NT2/D1 (cell line): ENCODE data around the gene ZNF600.

Experiments
- SUZ12 ChIP-seq: IDR thresholded peaks from 2 replicates; pipeline ENCODE4 v1.6.1; 2011; ENCODE audit not compliant: insufficient read length, insufficient read depth; ENCODE audit errors: extremely low read depth
- YY1 ChIP-seq: IDR thresholded peaks from 2 replicates; pipeline ENCODE4 v1.6.1; 2011; ENCODE audit not compliant: insufficient read length, insufficient read depth
- ZNF274 ChIP-seq: IDR thresholded peaks from 2 replicates; pipeline ENCODE4 v1.6.1; 2011; ENCODE audit warnings: mild to moderate bottlenecking, low read depth, low read length

GRCh38 chr19:52716522-52716921 is 70.1 kb downstream of the ZNF600 start:
- TF ChIP-seq ZNF274 (no peak), YY1 (no peak), SUZ12 (no peak)
